Hematopoietic multipotent progenitor cell (in vitro differentiated cells): ENCODE measurements around the gene CCNC. TPM values are rescaled to one million over a fixed set of nuclear protein-coding genes. Genes with fewer than 3 reads are reported as not detected.
"Not testable (repeated sequence)": the region's sequence is repeated elsewhere in the genome, so short reads cannot be mapped to it uniquely, and the experiment has no call there.

ENCODE experiments used
- DNase-seq, 3 donors: peaks; one replicate each; pipeline ENCODE4 v3.0.0-alpha.2; 2011 to 2015; ENCODE audit warnings: low read depth in 2 of 3, low spot score in 2 of 3
- total RNA-seq: library from RNA; depleted of rRNA; stranded (reverse); fragments of >200 nt; gene quantifications from one replicate; pipeline ENCODE4 v1.2.3, GENCODE V29; 2012

The CCNC gene
- total RNA-seq, 1 donor: 30.4 TPM

DNA sequence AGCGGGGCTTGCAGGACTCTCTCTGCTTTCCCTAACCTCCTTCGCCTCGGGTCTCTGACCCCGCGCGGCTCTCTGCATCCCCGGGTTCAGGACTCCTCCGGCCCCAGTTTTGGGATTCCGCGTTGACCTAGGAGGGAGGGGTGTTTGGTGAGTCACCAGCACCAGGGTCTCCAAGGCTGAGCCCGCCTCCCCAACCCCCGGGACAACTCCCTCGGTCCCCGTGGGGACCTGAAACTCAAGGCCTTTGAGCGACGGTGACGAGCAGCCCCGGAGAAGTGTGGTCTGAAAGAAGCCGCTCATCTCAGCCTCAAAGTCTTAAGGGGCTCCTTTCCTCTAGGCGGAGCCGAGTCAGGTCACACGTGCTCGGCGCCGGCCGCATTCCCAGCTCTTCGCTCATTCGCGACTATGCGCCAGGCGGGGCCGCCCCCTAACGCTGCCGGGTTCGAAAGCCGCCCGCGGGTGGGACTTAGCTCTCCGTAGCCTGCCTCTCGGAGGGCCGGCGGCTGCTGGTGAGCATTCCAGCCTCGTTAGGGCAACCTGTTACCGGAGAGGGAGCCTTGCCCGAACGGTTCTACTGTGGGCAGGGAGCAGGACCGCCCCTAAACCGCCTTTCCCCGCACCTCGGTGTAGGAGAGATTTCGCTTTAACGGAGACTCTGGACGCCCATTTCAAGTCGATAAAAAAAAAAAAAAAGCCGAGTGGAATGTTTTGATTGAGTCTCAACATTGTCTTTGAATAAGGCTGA, 35.1 kb upstream of the CCNC start:
- no peak for DNase-seq

DNA sequence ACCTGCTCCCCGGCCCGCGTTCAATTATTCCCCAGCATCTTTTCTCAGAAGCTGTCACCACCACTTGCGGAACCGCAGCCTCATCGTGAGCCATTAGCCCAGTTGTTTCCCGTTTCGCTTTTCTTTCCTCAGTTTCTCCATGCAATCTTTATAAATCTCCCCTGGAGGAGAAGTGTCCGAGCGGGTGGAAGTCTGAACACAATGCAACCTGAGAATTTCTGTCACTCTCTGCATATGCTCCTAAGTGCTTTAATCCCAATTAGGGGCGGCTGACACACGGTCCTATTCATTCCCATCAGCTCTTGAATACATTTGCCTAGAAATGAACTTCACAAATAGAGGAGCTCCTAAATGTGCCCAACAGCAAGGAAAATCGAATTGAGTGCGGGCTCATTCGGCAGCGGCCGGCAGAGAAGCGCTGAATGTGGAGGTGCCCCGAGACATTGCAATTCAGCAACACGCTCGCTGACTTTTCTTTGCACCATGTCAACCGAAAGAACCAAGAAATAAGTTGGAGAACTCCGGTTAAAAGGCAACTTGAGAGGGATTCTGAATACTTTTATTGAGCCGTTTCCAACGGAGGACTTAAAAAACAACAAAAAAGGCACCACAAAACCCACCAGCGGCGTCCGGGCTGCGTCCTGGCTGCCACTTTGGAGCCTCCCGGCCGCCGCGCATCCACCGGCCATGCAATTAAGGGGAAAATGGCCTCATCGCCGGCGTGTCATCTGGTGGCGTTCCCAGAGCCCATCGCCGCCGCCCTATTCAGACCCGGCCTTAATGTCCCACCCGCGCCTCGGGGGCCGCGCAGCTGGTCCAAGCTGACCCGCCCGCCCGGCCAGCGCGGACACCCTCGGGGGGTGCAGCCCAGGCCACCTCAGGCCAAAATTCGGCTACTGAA, 34.3 kb upstream of the CCNC start:
- no peak for DNase-seq

DNA sequence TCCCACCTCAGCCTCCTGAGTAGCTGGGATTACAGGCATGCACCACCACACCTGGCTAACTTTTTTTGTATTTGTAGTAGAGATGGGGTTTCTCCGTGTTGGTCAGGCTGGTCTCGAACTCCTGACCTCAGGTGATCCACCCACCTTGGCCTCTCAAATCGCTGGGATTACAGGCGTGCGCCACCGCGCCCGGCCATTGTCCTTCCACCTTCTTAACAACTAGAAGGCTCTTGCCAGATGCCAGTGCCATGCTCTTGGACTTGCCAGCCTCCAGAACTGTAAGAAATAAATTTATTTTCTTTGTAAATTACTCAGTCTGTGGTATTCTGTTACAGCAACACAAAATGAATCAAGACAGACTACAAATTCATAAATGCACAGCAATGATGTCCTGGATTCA, 26.2 kb upstream of the CCNC start:
- DNase-seq: not testable (repeated sequence)

DNA sequence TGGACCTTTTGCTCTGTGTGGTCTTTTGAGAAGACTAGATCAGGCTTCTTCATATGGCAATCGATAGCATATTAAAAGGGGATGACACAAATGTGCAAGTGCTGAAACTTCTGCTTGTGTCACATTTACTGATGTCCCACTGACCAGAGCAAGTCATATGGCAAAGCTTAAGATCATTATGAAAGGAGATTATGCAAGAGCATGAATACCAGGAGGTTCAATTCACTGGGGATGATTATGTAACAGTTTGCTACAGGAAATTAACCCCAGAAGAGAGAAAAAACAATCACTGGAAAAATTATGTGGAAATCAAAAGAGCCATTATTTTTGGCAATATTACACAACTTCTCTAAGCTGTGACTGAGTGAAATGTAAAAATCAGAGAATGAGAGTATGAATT, 24.4 kb upstream of the CCNC start:
- DNase-seq: no peak

DNA sequence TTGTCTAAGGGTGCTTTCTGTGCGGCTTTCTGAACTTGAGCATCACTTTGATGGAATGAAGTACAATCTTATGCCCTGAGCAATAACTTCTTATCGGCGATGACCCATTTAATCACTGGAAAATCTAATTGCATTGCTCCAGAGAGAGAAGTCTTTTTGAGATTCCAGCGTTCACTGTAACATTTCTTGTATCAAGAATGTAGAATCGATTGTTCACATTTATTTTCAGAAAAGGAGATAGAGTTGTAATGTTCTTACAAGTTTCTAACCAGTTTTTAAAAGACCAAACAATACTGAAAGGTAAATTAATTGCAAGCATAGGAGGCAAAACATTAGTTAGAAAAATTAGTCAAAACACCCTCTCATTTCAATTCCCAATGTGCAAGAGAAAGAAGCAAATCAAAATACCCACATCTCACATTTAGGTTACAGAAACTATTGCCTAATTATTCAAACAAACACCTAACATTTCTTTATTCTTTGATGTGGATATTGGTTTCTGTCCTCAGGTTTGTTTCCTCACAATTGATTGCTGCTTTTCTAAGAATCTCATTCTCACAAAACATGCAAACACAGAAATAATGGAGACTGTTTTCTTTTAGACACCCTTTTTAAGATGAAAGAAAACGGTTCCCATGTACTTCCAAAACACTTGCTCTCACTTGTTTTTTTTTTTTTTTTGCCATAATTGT, 23.4 kb upstream of the CCNC start:
- no peak for DNase-seq

DNA sequence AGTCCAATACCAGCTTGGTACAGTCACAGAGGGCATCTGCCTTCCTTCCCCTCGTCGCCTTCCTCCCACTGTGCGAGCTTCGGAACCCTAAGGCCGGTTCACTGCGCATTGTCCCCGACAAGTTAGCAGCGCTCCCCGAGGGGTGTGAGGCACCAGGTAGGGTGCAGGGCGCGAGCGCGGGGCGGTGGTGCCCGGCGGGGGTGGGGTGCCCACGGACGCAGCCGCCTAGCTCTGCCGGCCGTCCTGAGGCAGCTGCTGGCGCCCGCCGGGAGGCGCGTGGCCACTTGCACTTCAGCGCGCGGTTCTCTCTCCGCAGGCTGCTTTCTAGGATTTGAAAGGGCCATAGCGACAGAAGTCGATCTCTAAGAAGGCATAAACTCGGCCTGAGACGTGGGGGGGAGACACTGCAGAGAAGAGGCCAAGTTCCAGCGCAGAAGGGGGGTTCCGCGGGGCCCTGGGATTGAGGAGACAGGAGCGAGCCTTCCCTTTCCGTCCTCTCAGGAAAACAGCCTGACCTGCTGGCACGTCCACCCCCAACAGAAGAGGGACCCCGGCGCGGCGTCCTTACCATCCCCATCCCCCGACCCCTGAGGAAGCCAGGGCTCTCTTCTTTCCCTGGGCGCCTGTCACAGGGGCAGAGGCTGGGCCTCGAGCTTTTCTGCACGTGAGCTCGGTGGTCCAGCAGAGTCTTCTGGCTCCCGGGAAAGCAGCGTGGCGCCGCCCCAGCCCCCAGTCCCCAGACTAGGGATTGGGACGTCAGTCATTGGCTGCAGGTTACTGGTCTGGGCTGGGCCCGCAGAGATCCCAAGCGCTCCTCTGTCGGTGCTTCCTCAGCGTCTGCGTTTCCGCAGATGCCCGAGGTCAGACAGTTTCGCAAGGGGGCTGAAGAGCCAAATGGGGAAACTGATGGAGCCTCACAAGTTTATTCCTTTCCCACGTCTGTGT, 22.5 kb upstream of the CCNC start:
- peak in 1 of 3 donors; percentile 20 for DNase-seq

DNA sequence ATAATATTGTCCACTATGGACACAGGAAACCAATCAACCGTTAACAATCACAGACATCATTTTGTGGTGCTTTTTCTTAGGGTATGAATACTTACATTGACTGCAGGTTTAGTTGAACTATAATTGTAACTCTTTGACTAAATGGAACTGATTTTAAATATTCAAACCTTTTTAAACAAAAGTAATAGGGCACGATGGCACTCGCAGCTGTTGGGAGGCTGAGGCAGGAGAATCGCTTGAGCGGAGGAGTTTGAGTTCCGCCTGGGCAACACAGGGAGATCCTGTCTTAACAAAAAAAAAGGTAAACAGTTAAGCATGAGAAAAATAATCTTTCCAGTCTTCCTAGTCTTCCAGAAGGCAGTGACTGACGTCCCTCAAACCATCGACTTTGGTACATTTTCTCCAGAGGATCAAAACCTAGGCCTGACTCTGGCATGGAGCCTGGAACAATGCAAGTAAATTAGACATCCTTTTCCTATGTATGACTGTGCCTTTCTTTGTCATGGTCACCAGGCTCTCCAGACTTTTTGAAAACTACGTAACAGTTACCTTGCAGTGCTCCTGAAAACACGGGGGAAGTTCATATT, 21.5 kb upstream of the CCNC start:
- DNase-seq: no peak

DNA sequence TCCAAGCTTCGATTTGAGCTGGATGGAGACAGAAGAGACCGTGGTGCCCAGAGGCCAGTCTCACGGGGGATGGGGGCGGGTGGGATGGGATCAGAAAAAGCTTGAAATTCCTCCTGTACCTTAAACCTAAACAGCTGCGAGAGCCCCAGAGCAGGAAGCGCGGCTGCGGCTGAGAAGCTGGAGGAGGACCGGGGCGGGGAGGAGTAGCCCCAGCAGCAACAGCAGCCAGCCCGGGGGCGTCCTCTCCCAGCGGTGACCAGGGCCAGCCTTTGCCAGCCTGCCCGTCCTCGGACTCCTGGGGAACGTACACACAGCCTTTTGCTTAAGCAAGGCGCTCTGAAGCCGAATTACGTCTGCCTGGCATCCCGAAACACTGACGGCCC, 20.8 kb upstream of the CCNC start:
- DNase-seq: no peak

DNA sequence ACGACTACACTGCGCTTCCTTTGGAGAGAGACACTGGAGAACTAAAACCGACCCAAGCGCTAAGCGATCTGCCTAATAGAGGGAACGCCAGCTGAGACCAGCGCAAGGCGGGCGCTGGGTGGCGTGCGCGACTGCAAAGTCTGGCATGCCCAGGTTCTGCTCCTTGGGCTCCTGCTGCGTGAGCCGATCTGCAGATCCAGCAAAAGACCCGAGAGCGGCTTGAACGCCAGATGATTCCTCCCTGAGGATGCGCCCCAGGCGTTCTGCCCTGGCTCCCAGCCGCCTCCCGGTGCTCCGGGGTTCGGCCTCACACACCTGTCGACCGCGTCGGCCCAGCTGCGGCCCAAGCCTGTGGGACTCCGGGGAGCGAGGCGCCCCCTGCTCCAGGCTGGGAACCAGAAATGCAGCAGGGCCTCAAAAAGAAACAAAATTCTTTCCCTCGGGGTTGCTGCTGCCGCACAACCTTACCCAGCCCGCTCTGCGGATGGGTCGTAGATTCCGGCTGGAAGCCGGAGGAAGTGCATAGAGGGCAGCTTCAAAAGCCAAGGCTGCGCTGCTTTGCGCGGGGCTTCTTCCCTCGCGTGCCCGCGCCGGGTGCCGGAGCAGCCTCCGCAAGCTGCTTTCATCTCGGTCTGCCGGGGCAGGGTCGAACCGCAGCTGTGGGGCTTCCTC, 20.3 kb upstream of the CCNC start:
- peak in 2 of 3 donors; percentile 82 to 83 for DNase-seq

DNA sequence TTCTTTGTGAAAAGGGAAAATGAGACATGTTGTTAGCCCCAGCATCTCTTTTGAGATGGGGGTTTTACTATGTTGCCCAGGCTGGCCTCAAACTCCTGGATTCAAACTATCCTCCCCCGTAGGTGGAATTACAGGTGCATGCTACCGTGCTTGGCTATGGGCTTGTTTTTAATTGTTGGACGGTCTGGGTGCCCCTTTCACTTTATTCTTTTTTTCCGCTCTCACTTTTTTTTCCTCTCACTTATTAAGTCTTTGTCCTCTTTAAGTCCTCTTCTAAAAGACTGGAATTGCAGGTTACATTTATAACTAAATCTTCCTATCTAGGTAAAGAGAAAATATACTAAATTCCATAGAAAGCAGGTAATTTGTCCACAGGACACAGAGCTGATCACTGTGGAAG, 19.3 kb upstream of the CCNC start:
- DNase-seq: no peak

DNA sequence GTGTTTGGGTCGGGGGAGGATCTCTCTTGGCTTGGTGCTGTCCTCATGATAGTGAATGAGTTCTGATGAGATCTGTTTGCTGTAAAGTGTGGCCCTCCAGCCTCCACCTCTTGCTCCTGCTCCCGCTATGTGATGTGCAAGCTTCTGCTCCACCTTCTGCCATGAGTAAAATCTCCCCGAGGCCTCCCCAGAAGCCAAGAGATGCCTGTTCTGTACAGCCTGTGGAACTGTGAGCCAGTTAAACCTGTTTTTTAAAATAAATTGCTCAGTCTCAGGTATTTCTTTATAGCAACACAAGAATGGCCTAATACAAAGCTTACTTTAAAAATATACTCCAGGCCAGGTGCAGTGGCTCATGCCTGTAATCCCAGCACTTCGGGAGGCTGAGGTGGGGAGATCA, 11.3 kb upstream of the CCNC start:
- DNase-seq: no peak

DNA sequence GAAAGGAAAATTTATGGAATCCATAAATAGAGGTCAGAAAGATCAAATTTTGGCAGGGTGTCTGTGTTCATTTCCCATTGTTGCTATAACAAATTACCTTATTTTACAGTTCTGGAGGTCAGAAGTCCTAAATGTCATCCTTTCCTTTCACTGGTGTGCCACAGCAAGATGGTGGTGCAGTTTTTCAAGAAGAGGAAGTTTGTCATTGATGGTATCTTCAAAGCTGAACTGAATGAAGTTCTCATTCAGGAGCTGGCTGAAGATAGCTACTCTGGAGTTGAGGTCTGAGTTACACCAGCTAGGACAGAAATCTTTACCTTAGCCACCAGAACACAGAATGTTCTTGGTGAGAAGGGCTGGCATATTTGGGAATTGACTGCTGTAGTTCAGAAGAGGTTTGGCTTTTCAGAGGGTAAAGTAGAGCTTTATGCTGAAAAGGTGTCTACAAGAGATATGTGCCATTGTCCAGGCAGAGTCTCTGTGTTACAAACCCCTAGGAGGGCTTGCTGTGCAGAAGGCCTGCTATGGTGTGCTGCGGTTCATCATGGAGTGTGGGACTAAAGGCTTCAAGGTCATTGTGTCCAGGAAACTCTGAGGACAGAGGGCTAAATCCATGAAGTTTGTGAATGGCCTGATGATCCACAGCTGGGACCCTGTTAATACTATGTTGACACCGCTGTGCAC, 7.2 kb upstream of the CCNC start:
- DNase-seq: no peak

DNA sequence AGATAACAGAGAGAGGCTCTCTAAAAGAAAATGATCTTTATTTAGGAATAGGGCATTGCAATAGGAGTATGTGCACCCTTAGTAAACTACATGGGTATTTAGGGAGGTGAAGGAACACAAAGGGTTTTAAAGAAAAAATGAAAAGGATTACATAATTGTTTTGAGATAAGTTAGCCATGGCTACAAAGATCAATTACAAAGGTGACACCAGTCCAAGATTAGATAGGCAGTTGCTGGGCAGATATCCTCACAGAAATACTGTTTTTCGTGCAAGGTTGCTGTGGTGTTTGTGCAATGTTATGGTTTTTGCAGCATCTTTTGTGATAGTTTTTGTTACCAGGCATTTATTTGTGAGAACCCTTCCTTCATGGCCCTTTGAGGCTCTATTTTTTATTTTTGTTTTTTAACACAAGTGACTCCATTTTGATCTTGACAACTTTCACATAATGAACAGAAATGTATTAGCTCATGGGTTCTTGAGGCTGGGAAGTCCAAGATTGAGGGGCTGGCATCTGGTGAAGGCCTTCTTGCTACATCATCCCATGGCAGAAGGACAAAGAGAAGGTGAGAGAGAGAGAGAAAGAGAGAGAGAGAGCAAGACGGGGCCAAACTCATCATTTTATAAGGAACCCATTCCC, 5.6 kb upstream of the CCNC start:
- DNase-seq: no peak

DNA sequence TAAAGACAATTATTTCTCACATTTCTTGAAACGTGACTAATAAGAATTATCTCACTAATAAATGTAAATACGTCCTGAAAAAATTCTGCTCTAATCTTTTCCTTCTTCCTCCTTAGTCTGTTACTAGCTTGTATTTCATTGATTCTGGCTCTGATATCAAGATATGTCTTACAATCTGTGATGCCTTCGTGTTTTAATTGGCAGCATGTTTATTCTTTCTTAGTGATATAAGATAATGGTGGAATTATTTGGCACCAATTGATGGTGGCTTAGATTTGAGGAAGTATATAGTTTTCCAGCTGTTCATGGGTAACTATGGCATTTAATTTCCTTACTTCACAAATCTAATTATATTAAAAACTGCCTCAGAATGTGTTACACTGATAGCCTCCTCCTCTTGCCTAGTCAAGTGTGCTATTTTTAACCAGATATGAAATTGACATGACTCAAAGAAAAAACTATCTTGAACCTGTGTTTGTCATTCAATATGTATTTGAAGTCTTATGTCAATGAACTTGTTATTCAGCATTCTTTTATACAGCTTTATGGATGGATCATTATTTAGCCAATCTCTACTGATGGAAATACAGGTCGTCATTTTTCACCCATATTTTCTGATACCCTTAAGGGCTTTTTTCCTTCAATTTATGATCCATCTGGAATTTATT, 5.3 kb downstream of the CCNC start:
- no peak for DNase-seq

DNA sequence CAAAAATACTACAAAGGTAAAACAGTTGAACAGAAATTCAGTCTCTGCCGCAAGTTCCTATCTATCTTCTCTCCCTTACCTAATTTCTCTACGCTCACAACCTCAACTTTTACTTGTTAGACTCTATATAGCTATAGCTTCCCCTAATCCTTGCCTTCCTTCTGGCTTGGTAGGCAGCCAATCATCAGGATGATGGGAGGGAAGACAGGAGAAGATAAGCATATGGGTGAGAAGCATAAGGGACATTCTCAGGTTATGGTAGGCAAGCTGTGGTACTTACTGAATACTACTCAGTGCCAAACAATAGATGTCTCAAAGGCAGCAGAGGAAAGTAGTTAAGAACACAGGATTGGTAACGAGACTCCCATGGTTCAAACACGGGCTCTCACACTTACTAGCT, 7.8 kb downstream of the CCNC start:
- no peak for DNase-seq

DNA sequence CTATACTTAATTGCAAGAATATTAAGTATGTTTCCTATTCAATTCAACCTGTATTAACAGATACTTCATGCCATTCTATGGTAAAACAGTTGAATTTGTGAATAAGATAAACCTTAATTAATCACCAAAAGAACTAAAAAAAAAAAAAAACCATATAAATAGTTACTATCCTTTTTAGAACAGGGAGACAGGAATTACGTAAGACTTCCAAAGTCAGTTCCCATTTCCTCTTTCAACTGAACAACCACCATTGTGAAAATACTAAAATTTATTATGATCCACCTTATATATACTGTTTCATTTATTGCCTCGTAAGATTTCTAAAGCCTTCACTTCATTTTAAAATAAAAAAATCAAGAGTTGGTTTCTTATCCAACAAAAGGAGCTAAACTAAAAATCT, 9.4 kb downstream of the CCNC start:
- DNase-seq: no peak

DNA sequence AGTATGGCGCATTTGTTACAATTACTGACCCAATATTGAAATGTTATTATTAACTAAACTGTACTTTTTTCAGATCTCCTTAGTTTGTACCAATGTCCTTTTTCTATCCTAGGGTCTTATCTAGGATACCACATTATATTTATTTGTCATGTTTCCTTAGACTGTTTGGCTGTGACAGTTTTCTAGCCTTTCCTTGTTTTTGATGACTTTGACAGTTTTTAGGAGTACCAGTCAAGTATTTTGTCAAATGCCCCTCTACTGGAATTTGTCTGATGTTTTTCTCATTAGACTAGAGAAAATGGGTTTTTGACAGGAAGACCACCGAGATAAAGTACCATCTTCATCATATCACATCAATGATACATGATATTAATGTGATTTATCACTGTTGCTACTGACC, 14.6 kb downstream of the CCNC start:
- DNase-seq: no peak
